ENCODE results near the gene POLR3B. TPM values are rescaled to one million over a fixed set of nuclear protein-coding genes. Genes with fewer than 3 reads are reported as not detected.
"Not testable (repeated sequence)": the region's sequence is repeated elsewhere in the genome, so short reads cannot be mapped to it uniquely, and the experiment has no call there.

Gene POLR3B
- total RNA-seq (2014; rRNA removed; shearing (Covaris generic); ENCODE audit: low replicate concordance) = 10.0 and 13.6 TPM in 2 replicates

DNA sequence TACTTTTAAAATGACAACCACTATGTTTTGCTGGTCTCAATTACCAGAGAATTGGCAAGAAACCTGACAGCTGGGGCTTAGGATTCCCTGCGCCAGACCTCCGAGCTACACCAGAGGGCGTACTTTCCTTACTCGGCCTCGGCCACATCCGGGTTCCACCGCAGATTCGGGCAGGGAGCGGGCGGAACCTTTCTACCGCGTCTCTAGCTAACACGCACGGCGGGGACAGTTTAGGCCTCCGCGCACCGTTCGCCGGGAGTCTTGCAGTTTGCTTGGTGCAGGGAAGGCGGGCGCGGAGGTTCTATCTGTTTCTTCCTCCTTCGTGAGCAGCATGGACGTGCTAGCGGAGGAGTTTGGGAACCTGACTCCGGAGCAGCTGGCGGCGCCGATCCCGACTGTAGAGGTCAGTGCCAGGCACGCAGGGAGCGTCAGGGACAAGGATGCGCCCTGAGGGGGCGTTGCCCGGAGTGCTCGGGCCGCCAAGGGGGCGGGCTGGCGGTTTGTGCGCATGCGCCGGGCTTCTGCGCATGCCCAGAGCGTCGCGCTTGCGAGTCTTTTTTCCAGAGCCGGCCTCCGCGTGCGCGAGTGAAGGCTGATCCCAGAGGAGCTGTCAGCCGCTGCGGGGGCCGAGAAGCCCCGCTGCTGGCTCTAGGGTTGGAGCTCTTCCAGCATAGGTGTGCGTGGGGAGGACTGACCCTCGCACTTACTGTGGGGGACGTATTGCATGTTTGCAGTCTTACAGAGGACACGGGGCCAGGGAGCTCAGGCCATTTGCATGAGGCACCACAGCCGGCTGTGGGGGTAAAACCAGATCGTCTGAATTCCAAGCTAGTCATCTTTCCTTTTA is at the start of gene POLR3B:
Gene POLR3B, plus strand, starts transcription at position 200 of the 847 bp plus-strand sequence. Its CDS starts 132 bp downstream, at position 332.
- Histone ChIP-seq H3K36me3 (ENCODE audit: insufficient read depth, low read length) (no peaks in the 10 kb centered on the region), H2AFZ (ENCODE audit: low read length) (peak within 1 kb of the TSS; percentile 94), H3K4me1 (ENCODE audit: low read length) (peaks cover 32% of the 10 kb centered on the region), H3K9me3 (ENCODE audit: low read length) (no peaks in the 10 kb centered on the region), H3K27ac (ENCODE audit: low read length) (peak within 1 kb of the TSS; percentile 77), H3K79me2 (ENCODE audit: low read length) (peaks cover 48% of the 10 kb centered on the region), H4K20me1 (ENCODE audit: insufficient read depth, low read depth, low read length) (no peaks in the 10 kb centered on the region), H3K9ac (ENCODE audit: low read length) (peak within 1 kb of the TSS; percentile 74), H3K4me2 (ENCODE audit: low read depth, low read length, poor library complexity, severe bottlenecking) (peak within 1 kb of the TSS; percentile 75), H3K9me2 (replicated peaks; ENCODE audit: insufficient read depth, low read length) (no peaks in the 10 kb centered on the region), H3K4me3 (ENCODE audit: low read length) (peak within 1 kb of the TSS; percentile 70), H3K27me3 (ENCODE audit: low read length) (no peaks in the 10 kb centered on the region)
- peak; percentile 99 for DNase-seq

DNA sequence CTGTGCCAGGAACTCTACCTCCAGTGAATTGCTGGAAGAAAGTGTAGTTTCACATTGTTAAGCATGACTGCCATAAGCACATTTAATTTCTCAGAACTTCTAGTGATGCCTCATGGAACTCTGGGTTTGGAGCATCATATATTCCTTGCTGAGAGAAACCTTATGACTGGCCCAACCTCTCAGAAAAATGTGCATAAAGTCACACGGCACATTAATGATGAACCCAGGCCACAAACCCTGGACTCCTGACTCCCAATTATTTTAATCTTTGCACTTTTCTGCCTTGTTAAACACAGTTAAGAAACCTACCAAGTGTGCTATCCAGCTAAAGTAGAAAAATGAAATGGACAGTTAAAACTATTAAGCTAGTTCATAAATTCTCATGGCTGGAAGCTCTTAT is 49.4 kb upstream of the POLR3B start:
- Histone ChIP-seq H3K9me3 (ENCODE audit: low read length) (no peaks in the 10 kb centered on the region), H3K4me3 (ENCODE audit: low read length) (no peak overlapping the region), H3K9me2 (replicated peaks; ENCODE audit: insufficient read depth, low read length) (no peaks in the 10 kb centered on the region), H3K27ac (ENCODE audit: low read length) (peak overlapping the region; percentile 10; the same call in 1 of the 2 replicates), H2AFZ (ENCODE audit: low read length) (no peak overlapping the region), H3K79me2 (ENCODE audit: low read length) (no peaks in the 10 kb centered on the region; the same call in 1 of the 2 replicates), H3K4me2 (ENCODE audit: low read depth, low read length, poor library complexity, severe bottlenecking) (no peak overlapping the region), H3K4me1 (ENCODE audit: low read length) (peaks cover 90% of the 10 kb centered on the region), H3K36me3 (ENCODE audit: insufficient read depth, low read length) (no peaks in the 10 kb centered on the region), H3K9ac (ENCODE audit: low read length) (no peak overlapping the region), H4K20me1 (ENCODE audit: insufficient read depth, low read depth, low read length) (no peaks in the 10 kb centered on the region), H3K27me3 (ENCODE audit: low read length) (no peaks in the 10 kb centered on the region)
- no peak for DNase-seq

- no peak overlapping the region for H3K9ac ChIP-seq (ENCODE audit: low read length)
- H3K4me3 ChIP-seq (ENCODE audit: low read length) = no peak overlapping the region
- H4K20me1 ChIP-seq (ENCODE audit: insufficient read depth, low read depth, low read length) = no peaks in the 10 kb centered on the region
- no peak overlapping the region for H3K4me2 ChIP-seq (ENCODE audit: low read depth, low read length, poor library complexity, severe bottlenecking)
- no peaks in the 10 kb centered on the region for H3K9me2 ChIP-seq (replicated peaks; ENCODE audit: insufficient read depth, low read length)
- no peaks in the 10 kb centered on the region for H3K36me3 ChIP-seq (ENCODE audit: insufficient read depth, low read length)
- H2AFZ ChIP-seq (ENCODE audit: low read length) = no peak overlapping the region
- H3K27me3 ChIP-seq (ENCODE audit: low read length) = no peaks in the 10 kb centered on the region
- H3K9me3 ChIP-seq (ENCODE audit: low read length) = no peaks in the 10 kb centered on the region
- H3K27ac ChIP-seq (ENCODE audit: low read length) = no peak overlapping the region
- no peak for DNase-seq
- H3K4me1 ChIP-seq (ENCODE audit: low read length) = peaks cover 86% of the 10 kb centered on the region
- no peaks in the 10 kb centered on the region; the same call in 1 of the 2 replicates for H3K79me2 ChIP-seq (ENCODE audit: low read length)
These were observed 48.9 kb upstream of the POLR3B start for GRCh38 chr12:106308611-106309010.

GRCh38 chr12:106309671-106310505 is 47.7 kb upstream of the POLR3B start:
- Histone ChIP-seq H3K36me3 (ENCODE audit: insufficient read depth, low read length) (peaks cover under 1% of the 10 kb centered on the region; the same call in 1 of the 2 replicates), H3K9me3 (ENCODE audit: low read length) (no peaks in the 10 kb centered on the region), H4K20me1 (ENCODE audit: insufficient read depth, low read depth, low read length) (no peaks in the 10 kb centered on the region), H2AFZ (ENCODE audit: low read length) (no peak overlapping the region), H3K27me3 (ENCODE audit: low read length) (no peaks in the 10 kb centered on the region), H3K9ac (ENCODE audit: low read length) (no peak overlapping the region), H3K9me2 (replicated peaks; ENCODE audit: insufficient read depth, low read length) (no peaks in the 10 kb centered on the region), H3K4me1 (ENCODE audit: low read length) (peaks cover 73% of the 10 kb centered on the region), H3K27ac (ENCODE audit: low read length) (no peak overlapping the region), H3K4me3 (ENCODE audit: low read length) (no peak overlapping the region), H3K4me2 (ENCODE audit: low read depth, low read length, poor library complexity, severe bottlenecking) (no peak overlapping the region), H3K79me2 (ENCODE audit: low read length) (no peaks in the 10 kb centered on the region; the same call in 1 of the 2 replicates)
- no peak for DNase-seq

- peaks cover 6% of the 10 kb centered on the region; the same call in 1 of the 2 replicates for H3K36me3 ChIP-seq (ENCODE audit: insufficient read depth, low read length)
- H3K79me2 ChIP-seq (ENCODE audit: low read length) = no peaks in the 10 kb centered on the region
- H3K9me2 ChIP-seq (replicated peaks; ENCODE audit: insufficient read depth, low read length) = no peaks in the 10 kb centered on the region
- 0 out of 2 replicates have a peak overlapping the region, but pooled peaks have one; percentile 10 for H3K9ac ChIP-seq (ENCODE audit: low read length)
- H3K4me1 ChIP-seq (ENCODE audit: low read length) = peaks cover 65% of the 10 kb centered on the region
- H3K27me3 ChIP-seq (ENCODE audit: low read length) = no peaks in the 10 kb centered on the region
- H3K4me2 ChIP-seq (ENCODE audit: low read depth, low read length, poor library complexity, severe bottlenecking) = peak overlapping the region; percentile 28
- 0 out of 2 replicates have a peak overlapping the region, but pooled peaks have one; percentile 41 for H3K27ac ChIP-seq (ENCODE audit: low read length)
- no peak for DNase-seq
- H2AFZ ChIP-seq (ENCODE audit: low read length) = no peak overlapping the region
- no peaks in the 10 kb centered on the region for H3K9me3 ChIP-seq (ENCODE audit: low read length)
- 0 out of 2 replicates have a peak overlapping the region, but pooled peaks have one; percentile 12 for H3K4me3 ChIP-seq (ENCODE audit: low read length)
- H4K20me1 ChIP-seq (ENCODE audit: insufficient read depth, low read depth, low read length) = no peaks in the 10 kb centered on the region
These were observed 46.9 kb upstream of the POLR3B start for GRCh38 chr12:106310687-106311086.

- Histone ChIP-seq H3K27me3 (ENCODE audit: low read length) (no peaks in the 10 kb centered on the region), H3K9me2 (replicated peaks; ENCODE audit: insufficient read depth, low read length) (no peaks in the 10 kb centered on the region), H4K20me1 (ENCODE audit: insufficient read depth, low read depth, low read length) (no peaks in the 10 kb centered on the region), H3K4me3 (ENCODE audit: low read length) (0 out of 2 replicates have a peak overlapping the region, but pooled peaks have one; percentile 12), H3K9ac (ENCODE audit: low read length) (0 out of 2 replicates have a peak overlapping the region, but pooled peaks have one; percentile 10), H3K9me3 (ENCODE audit: low read length) (no peaks in the 10 kb centered on the region), H3K27ac (ENCODE audit: low read length) (peak overlapping the region; percentile 41), H3K79me2 (ENCODE audit: low read length) (no peaks in the 10 kb centered on the region), H3K36me3 (ENCODE audit: insufficient read depth, low read length) (peaks cover 6% of the 10 kb centered on the region; the same call in 1 of the 2 replicates), H2AFZ (ENCODE audit: low read length) (no peak overlapping the region), H3K4me2 (ENCODE audit: low read depth, low read length, poor library complexity, severe bottlenecking) (peak overlapping the region; percentile 28), H3K4me1 (ENCODE audit: low read length) (peaks cover 61% of the 10 kb centered on the region)
- no peak for DNase-seq
These were observed 46.4 kb upstream of the POLR3B start for GRCh38 chr12:106311139-106311538.

DNA sequence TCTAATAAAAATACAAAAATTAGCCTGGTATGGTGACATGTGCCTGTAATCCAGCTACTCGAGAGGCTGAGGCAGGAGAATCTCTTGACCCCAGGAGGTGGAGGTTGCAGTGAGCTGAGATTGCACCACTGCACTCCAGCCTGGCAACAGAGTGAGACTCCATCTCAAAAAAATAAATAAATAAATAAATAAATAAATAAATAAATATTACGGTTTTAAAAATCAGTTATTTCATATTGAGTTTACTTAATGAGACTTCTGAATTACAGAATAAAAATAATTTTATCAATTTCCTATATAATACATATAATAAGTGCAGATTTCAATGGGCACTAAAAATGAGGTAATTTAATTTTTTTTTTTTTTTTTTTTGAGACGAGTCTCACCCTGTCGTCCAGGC is 44.1 kb upstream of the POLR3B start:
- not testable (repeated sequence) for H2AFZ ChIP-seq (ENCODE audit: low read length); H3K27me3 ChIP-seq (ENCODE audit: low read length); H3K9ac ChIP-seq (ENCODE audit: low read length); H3K36me3 ChIP-seq (ENCODE audit: insufficient read depth, low read length); H3K79me2 ChIP-seq (ENCODE audit: low read length); H3K9me2 ChIP-seq (replicated peaks; ENCODE audit: insufficient read depth, low read length); H3K9me3 ChIP-seq (ENCODE audit: low read length); DNase-seq; H3K4me3 ChIP-seq (ENCODE audit: low read length); H4K20me1 ChIP-seq (ENCODE audit: insufficient read depth, low read depth, low read length); H3K4me2 ChIP-seq (ENCODE audit: low read depth, low read length, poor library complexity, severe bottlenecking); H3K27ac ChIP-seq (ENCODE audit: low read length)
- H3K4me1 ChIP-seq (ENCODE audit: low read length) = peaks cover 44% of the 10 kb centered on the region
